ENCODE measurements around the gene KAT7.

Gene KAT7

GRCh38 chr17:49839455-49839854 lies 51.0 kb downstream of the KAT7 start:
- TF ChIP-seq CTCF (conservative IDR thresholded peaks at IDR 0.05; ENCODE audit: low read depth, low read length), result no peak
- Histone ChIP-seq H3K36me3 (ENCODE audit: insufficient read depth) (no peaks in the 10 kb centered on the region), H3K9ac (no peak overlapping the region), H2AFZ (ENCODE audit: low read depth) (no peak overlapping the region), H3K79me2 (ENCODE audit: insufficient read depth, low read depth) (no peaks in the 10 kb centered on the region), H3K4me3 (IDR thresholded peaks at IDR 0.05; ENCODE audit: insufficient read depth, low read depth, low read length) (no peak overlapping the region), H4K20me1 (ENCODE audit: insufficient read depth) (no peaks in the 10 kb centered on the region), H3K4me1 (ENCODE audit: low read depth, poor library complexity, severe bottlenecking) (no peaks in the 10 kb centered on the region), H3K4me2 (no peak overlapping the region), H3K27me3 (ENCODE audit: insufficient read depth, low read depth) (no peaks in the 10 kb centered on the region), H3K27ac (no peak overlapping the region)

- Histone ChIP-seq H3K79me2 (ENCODE audit: insufficient read depth, low read depth) (no peaks in the 10 kb centered on the region), H2AFZ (ENCODE audit: low read depth) (no peak overlapping the region), H3K4me1 (ENCODE audit: low read depth, poor library complexity, severe bottlenecking) (no peaks in the 10 kb centered on the region), H3K27ac (no peak overlapping the region), H3K4me2 (no peak overlapping the region), H3K9ac (no peak overlapping the region), H4K20me1 (ENCODE audit: insufficient read depth) (no peaks in the 10 kb centered on the region), H3K36me3 (ENCODE audit: insufficient read depth) (no peaks in the 10 kb centered on the region), H3K4me3 (IDR thresholded peaks at IDR 0.05; ENCODE audit: insufficient read depth, low read depth, low read length) (no peak overlapping the region), H3K27me3 (ENCODE audit: insufficient read depth, low read depth) (no peaks in the 10 kb centered on the region)
- TF ChIP-seq CTCF (conservative IDR thresholded peaks at IDR 0.05; ENCODE audit: low read depth, low read length), result 0 out of 2 replicates have a peak, but pooled peaks have one; percentile 13
Measured at GRCh38 chr17:49841548-49841947, 53.1 kb downstream of the KAT7 start.

DNA sequence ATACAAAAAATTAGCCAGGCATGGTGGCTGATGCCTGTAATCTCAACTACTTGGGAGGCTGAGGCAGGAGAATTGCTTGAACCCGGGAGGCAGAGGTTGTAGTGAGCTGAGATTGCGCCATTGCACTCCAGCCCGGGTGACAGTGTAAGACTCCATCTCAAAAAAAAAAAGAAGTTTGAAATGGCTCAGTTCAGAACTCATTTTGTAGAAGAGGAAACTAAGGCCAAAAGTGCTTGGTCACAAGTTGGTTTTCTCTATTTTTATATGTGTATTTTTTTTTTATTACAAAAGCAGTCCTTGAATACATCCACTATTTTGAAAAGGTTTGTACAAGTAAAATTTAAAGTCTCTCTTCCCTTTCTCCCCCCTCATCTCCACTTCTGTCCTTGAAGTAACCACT lies 53.9 kb downstream of the KAT7 start:
- TF ChIP-seq CTCF (conservative IDR thresholded peaks at IDR 0.05; ENCODE audit: low read depth, low read length), result no peak
- Histone ChIP-seq H3K27ac (no peak overlapping the region), H3K4me3 (IDR thresholded peaks at IDR 0.05; ENCODE audit: insufficient read depth, low read depth, low read length) (no peak overlapping the region), H3K4me2 (no peak overlapping the region), H3K9ac (no peak overlapping the region), H3K79me2 (ENCODE audit: insufficient read depth, low read depth) (no peaks in the 10 kb centered on the region), H3K36me3 (ENCODE audit: insufficient read depth) (no peaks in the 10 kb centered on the region), H4K20me1 (ENCODE audit: insufficient read depth) (no peaks in the 10 kb centered on the region), H2AFZ (ENCODE audit: low read depth) (no peak overlapping the region), H3K4me1 (ENCODE audit: low read depth, poor library complexity, severe bottlenecking) (no peaks in the 10 kb centered on the region), H3K27me3 (ENCODE audit: insufficient read depth, low read depth) (no peaks in the 10 kb centered on the region)

DNA sequence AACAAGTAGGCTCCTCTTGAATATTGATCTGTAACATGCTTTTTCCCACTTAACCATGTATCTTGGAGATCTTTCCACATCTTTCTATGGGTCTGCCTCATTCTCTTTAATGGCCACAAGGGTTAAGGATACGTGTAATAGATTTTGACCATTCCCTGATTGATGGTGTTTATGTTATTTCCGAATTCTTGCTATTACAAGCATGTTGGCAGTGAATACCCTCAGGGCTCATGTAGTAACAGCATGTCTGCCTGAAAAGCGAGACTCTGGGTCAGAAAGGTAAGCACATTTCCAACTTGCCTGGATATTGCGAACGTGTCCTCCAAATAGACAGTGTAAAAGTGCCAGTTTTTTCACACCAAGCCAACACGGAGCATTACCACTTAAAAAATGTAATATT lies 54.4 kb downstream of the KAT7 start:
- H3K4me1 ChIP-seq (ENCODE audit: low read depth, poor library complexity, severe bottlenecking), result no peaks in the 10 kb centered on the region
- H3K4me3 ChIP-seq (IDR thresholded peaks at IDR 0.05; ENCODE audit: insufficient read depth, low read depth, low read length), result no peak overlapping the region
- H3K36me3 ChIP-seq (ENCODE audit: insufficient read depth), result no peaks in the 10 kb centered on the region
- H3K9ac ChIP-seq, result no peak overlapping the region
- no peaks in the 10 kb centered on the region for H3K27me3 ChIP-seq (ENCODE audit: insufficient read depth, low read depth)
- H3K79me2 ChIP-seq (ENCODE audit: insufficient read depth, low read depth), result no peaks in the 10 kb centered on the region
- no peak overlapping the region for H3K4me2 ChIP-seq
- no peak for TF ChIP-seq CTCF (conservative IDR thresholded peaks at IDR 0.05; ENCODE audit: low read depth, low read length)
- H3K27ac ChIP-seq, result no peak overlapping the region
- no peaks in the 10 kb centered on the region for H4K20me1 ChIP-seq (ENCODE audit: insufficient read depth)
- no peak overlapping the region for H2AFZ ChIP-seq (ENCODE audit: low read depth)
